ENCODE measurements around the gene STRA8. TPM values are rescaled to one million over a fixed set of nuclear protein-coding genes. Genes with fewer than 3 reads are reported as not detected.

The STRA8 gene
- total RNA-seq, 4 donors from 2014 or later = 6.8 TPM; not detected in 3

DNA sequence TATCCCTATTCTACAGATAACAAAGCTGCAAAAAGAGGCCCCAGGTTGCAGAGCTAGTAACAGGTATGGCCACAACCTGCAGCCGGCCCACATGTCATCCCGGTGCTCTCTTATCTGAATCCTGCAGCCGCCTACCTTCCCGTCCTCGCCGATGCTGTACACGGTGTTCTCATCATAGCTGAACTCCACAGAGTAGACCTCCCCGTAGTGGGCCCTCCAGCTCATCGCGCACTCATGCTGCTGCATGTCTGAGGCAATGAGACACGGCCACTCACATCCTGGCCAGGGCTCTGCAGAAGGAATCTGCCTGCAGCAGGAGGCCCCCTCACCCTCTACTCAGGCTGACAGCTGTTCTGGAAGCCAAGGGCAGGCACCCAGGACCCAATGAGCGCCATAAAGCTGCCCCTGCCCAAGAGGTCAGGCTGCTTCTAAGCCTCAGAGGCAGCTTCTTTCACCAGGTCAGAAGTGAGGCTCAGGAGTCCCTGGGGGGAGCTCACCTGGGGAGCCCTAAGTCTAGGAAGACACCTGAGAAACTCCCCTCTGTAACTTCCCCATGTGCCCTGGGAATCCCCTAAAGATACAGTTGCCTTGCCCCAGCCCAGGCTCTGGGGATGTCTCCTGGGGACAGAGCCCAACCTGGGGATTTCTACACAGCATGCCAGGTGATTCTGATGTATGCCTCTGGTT is 45.2 kb upstream of the STRA8 start:
- Histone ChIP-seq H3K9me3 (peaks cover 5% of the 10 kb centered on the region), H3K4me3 (no peak overlapping the region), H3K27ac (no peak overlapping the region), H3K27me3 (no peaks in the 10 kb centered on the region), H3K4me1 (peaks cover 20% of the 10 kb centered on the region), H3K36me3 (peaks cover 72% of the 10 kb centered on the region)
- peak in 1 of 2 donors; percentile 72 for DNase-seq (ENCODE audit: low spot score in 2 of 2)
- TF ChIP-seq EP300 (IDR thresholded peaks at IDR 0.05) (no peak), CTCF (IDR thresholded peaks at IDR 0.05) (no peak), POLR2AphosphoS5 (IDR thresholded peaks at IDR 0.05) (no peak), POLR2A (IDR thresholded peaks at IDR 0.05) (no peak)
- WGBS = 88% methylated on average over 11 of the region's 12 CpGs

DNA sequence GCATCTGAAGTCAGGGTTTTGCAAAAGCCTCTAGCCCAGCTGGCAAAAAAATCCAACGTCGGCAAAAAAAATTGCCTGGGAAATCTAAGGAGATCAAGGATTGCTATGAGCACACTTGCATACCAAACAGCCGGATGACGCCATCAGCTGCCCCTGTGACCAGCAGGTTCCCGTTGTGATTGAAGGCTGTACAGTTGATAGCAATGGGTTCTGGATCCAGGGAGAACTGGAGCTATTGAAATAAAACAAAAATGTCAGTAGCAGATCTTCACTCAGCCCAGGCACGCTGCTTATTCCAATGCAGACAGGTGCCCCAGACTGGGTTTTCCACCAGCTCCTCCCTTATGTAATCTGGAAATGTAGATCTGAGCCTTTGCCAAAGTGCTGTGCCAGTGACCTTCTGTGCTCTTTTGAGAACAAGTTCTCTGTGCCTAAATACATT is 44.4 kb upstream of the STRA8 start:
- H3K9me3 ChIP-seq = no peaks in the 10 kb centered on the region
- peaks cover 72% of the 10 kb centered on the region for H3K36me3 ChIP-seq
- no peak overlapping the region for H3K4me3 ChIP-seq
- WGBS = 66% methylated on average over 6 of the region's 6 CpGs
- peak in 1 of 2 donors; percentile 38 for DNase-seq (ENCODE audit: low spot score in 2 of 2)
- TF ChIP-seq CTCF (IDR thresholded peaks at IDR 0.05) (no peak), POLR2A (IDR thresholded peaks at IDR 0.05) (no peak), EP300 (IDR thresholded peaks at IDR 0.05) (no peak), POLR2AphosphoS5 (IDR thresholded peaks at IDR 0.05) (no peak)
- H3K4me1 ChIP-seq = peaks cover 20% of the 10 kb centered on the region
- no peak overlapping the region for H3K27ac ChIP-seq
- H3K27me3 ChIP-seq = no peaks in the 10 kb centered on the region

- H3K36me3 ChIP-seq = peaks cover 72% of the 10 kb centered on the region
- no peaks in the 10 kb centered on the region for H3K27me3 ChIP-seq
- TF ChIP-seq POLR2A (IDR thresholded peaks at IDR 0.05) = no peak
- TF ChIP-seq EP300 (IDR thresholded peaks at IDR 0.05) = no peak
- TF ChIP-seq POLR2AphosphoS5 (IDR thresholded peaks at IDR 0.05) = no peak
- no peak for TF ChIP-seq CTCF (IDR thresholded peaks at IDR 0.05)
- H3K4me1 ChIP-seq = peaks cover 20% of the 10 kb centered on the region
- no peak overlapping the region for H3K4me3 ChIP-seq
- whole genome bisulfite sequencing = 61% methylated on average over 4 of the region's 4 CpGs
- DNase-seq (ENCODE audit: low spot score in 2 of 2) = no peak
- no peaks in the 10 kb centered on the region for H3K9me3 ChIP-seq
- H3K27ac ChIP-seq = no peak overlapping the region
Measured at GRCh38 chr7:135189961-135190360, 43.7 kb upstream of the STRA8 start.

DNA sequence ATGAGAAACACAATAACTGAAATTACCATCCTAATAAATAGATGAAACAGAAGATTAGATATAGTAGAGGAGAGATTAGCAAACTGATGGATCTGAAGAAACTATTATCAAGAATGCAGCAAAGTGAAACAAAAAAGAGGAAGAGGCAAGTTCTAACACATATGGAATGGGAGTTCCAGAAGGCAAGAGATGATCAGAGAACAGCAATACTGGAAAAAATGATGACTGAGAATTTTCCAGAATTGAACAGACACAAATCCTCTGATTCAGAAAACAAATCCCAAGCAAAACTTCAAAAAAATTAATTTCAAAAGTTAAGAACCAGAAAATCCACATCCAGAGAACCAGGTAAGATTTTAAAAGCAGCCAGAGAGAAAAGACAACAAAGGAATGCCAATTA is 42.9 kb upstream of the STRA8 start:
- Histone ChIP-seq H3K36me3 (peaks cover 72% of the 10 kb centered on the region), H3K27me3 (no peaks in the 10 kb centered on the region), H3K9me3 (no peaks in the 10 kb centered on the region), H3K27ac (no peak overlapping the region), H3K4me1 (peaks cover 20% of the 10 kb centered on the region), H3K4me3 (no peak overlapping the region)
- TF ChIP-seq POLR2A (IDR thresholded peaks at IDR 0.05) = no peak
- TF ChIP-seq CTCF (IDR thresholded peaks at IDR 0.05) = no peak
- TF ChIP-seq EP300 (IDR thresholded peaks at IDR 0.05) = no peak
- no peak for TF ChIP-seq POLR2AphosphoS5 (IDR thresholded peaks at IDR 0.05)
- no peak for DNase-seq (ENCODE audit: low spot score in 2 of 2)

- peaks cover 20% of the 10 kb centered on the region for H3K4me1 ChIP-seq
- no peak for DNase-seq (ENCODE audit: low spot score in 2 of 2)
Measured at GRCh38 chr7:135192914-135193536, 40.6 kb upstream of the STRA8 start.

More at GRCh38 chr7:135192914-135193536, 40.6 kb upstream of the STRA8 start:
- no peaks in the 10 kb centered on the region for H3K27me3 ChIP-seq
- WGBS = 67% methylated on average over 9 of the region's 11 CpGs
- no peak overlapping the region for H3K4me3 ChIP-seq
- H3K27ac ChIP-seq = no peak overlapping the region
- H3K36me3 ChIP-seq = peaks cover 73% of the 10 kb centered on the region
- TF ChIP-seq EP300 (IDR thresholded peaks at IDR 0.05) (no peak), POLR2A (IDR thresholded peaks at IDR 0.05) (no peak), CTCF (IDR thresholded peaks at IDR 0.05) (no peak), POLR2AphosphoS5 (IDR thresholded peaks at IDR 0.05) (no peak)
- no peaks in the 10 kb centered on the region for H3K9me3 ChIP-seq
